B cell (primary cell): Measurements from ENCODE around the gene RUVBL1. TPM values are rescaled to one million over a fixed set of nuclear protein-coding genes. Genes with fewer than 3 reads are reported as not detected.

ENCODE experiments used
- ATAC-seq: fragments of 200-7000 bp; cut with Tn5 transposase; one replicate; pipeline ENCODE4 v1.10.0; 2021; ENCODE audit warnings: low read depth, mild to moderate bottlenecking, moderate number of reproducible peaks, moderate library complexity
- CTCF ChIA-PET: fragments of 350-600 bp; sonication (Branson Sonifier 250); formaldehyde crosslinking; loops from one replicate; lab custom pipeline; 2021; ENCODE audit warnings: antibody characterized with exemption, inconsistent platforms; lab: Charles Lee
- POLR2A ChIA-PET: fragments of 350-600 bp; sonication (Branson Sonifier 250); formaldehyde crosslinking; loops from one replicate; lab custom pipeline; 2021; ENCODE audit warnings: antibody characterized with exemption; lab: Charles Lee
- DNase-seq: peaks from one replicate; pipeline ENCODE4 v3.0.0; 2013
- H2AFZ ChIP-seq: 2 replicates; pipeline ENCODE4 v1.6.1; 2012; ENCODE audit warnings: mild to moderate bottlenecking, low read depth, low read length; ENCODE audit not compliant: insufficient read depth, poor library complexity, severe bottlenecking
- H3K27ac ChIP-seq, 2 donors: 1 replicate in 1 of 2; 2 replicates in 1 of 2; pipeline ENCODE4 v1.5.1; 2012 to 2013; ENCODE audit warnings: low read length in 2 of 2, mild to moderate bottlenecking in 2 of 2, moderate library complexity in 1 of 2
- H3K27me3 ChIP-seq, 4 experiments: fragments of 200-600 bp in 1 of 4; sonication (generic) in 1 of 4; replicated peaks in 1 of 4; 1 replicate in 2 of 4; 2 replicates in 2 of 4; pipeline versions ENCODE4 v1.6.1 to v1.7.0; 2013 to 2016; ENCODE audit warnings: low read length in 3 of 4, mild to moderate bottlenecking in 2 of 4, mixed read lengths in 1 of 4, moderate library complexity in 1 of 4; ENCODE audit not compliant: insufficient read depth in 4 of 4, control insufficient read depth in 3 of 4; ENCODE audit errors: control extremely low read depth in 1 of 4
- H3K36me3 ChIP-seq, 2 experiments: replicated peaks in 1 of 2; 1 replicate in 1 of 2; 2 replicates in 1 of 2; pipeline versions ENCODE4 v1.6.1 to v1.7.1; 2013; ENCODE audit warnings: low read length in 1 of 2; ENCODE audit not compliant: insufficient read depth in 2 of 2, control insufficient read depth in 1 of 2; ENCODE audit errors: control extremely low read depth in 1 of 2, extremely low read depth in 1 of 2
- H3K4me1 ChIP-seq, 2 donors: fragments of 200-600 bp in 1 of 2; sonication (generic) in 1 of 2; 1 replicate in 1 of 2; 2 replicates in 1 of 2; pipeline versions ENCODE4 v1.5.1 to v1.6.1; 2013 to 2017; ENCODE audit warnings: low read length in 2 of 2; ENCODE audit not compliant: control insufficient read depth in 2 of 2, insufficient read depth in 2 of 2
- H3K4me2 ChIP-seq: replicated peaks from 2 replicates; pipeline ENCODE3; 2012; ENCODE audit warnings: mild to moderate bottlenecking, low read depth, low read length; ENCODE audit not compliant: poor library complexity, severe bottlenecking
- H3K4me3 ChIP-seq, 5 experiments: fragments of 200-600 bp in 1 of 5; sonication (generic) in 1 of 5; 1 replicate in 3 of 5; 2 replicates in 2 of 5; pipeline versions ENCODE4 v1.5.1 to v1.7.0; 2011 to 2016; ENCODE audit warnings: low read length in 4 of 5, mild to moderate bottlenecking in 4 of 5, low read depth in 2 of 5, control low read depth in 1 of 5, moderate library complexity in 1 of 5; ENCODE audit not compliant: insufficient read depth in 1 of 5; ENCODE audit errors: control extremely low read depth in 1 of 5, extremely low read depth in 1 of 5
- H3K79me2 ChIP-seq: fragments of 200-600 bp; sonication (generic); one replicate; pipeline ENCODE4 v1.6.0; 2016; ENCODE audit warnings: low read length; ENCODE audit not compliant: control insufficient read depth, insufficient read depth
- H3K9ac ChIP-seq: fragments of 200-600 bp; sonication (generic); 2 replicates; pipeline ENCODE4 v1.6.1; 2017; ENCODE audit warnings: mild to moderate bottlenecking, low read length, moderate library complexity
- H3K9me3 ChIP-seq, 3 donors: one replicate each; pipeline versions ENCODE4 v1.6.1 to v1.7.1; 2013; ENCODE audit warnings: low read length in 2 of 3; ENCODE audit not compliant: control insufficient read depth in 2 of 3, insufficient read depth in 1 of 3; ENCODE audit errors: control extremely low read depth in 1 of 3
- H4K20me1 ChIP-seq: 2 replicates; pipeline ENCODE4 v1.6.0; 2012; ENCODE audit warnings: mild to moderate bottlenecking, low read length; ENCODE audit not compliant: insufficient read depth, control insufficient read depth, poor library complexity, severe bottlenecking
- H3K27ac Mint-ChIP-seq: one replicate; pipeline ENCODE4 v1.8.0; 2021; ENCODE audit warnings: mixed read lengths
- H3K27me3 Mint-ChIP-seq: one replicate; pipeline ENCODE4 v1.8.0; 2021; ENCODE audit warnings: mixed read lengths
- H3K4me1 Mint-ChIP-seq: one replicate; pipeline ENCODE4 v1.8.0; 2021; ENCODE audit warnings: mixed read lengths
- H3K4me3 Mint-ChIP-seq: one replicate; pipeline ENCODE4 v1.8.0; 2021; ENCODE audit warnings: mixed read lengths
- H3K9me3 Mint-ChIP-seq: one replicate; pipeline ENCODE4 v1.8.0; 2022; ENCODE audit warnings: mixed read lengths; ENCODE audit not compliant: insufficient read depth
- CTCF ChIP-seq: fragments of 200-600 bp; IDR thresholded peaks from one replicate; pipeline ENCODE4 v1.8.0; 2022; ENCODE audit warnings: antibody characterized with exemption, mild to moderate bottlenecking
- EZH2 ChIP-seq: IDR thresholded peaks from 2 replicates; pipeline ENCODE4 v1.6.1; 2012; ENCODE audit warnings: borderline replicate concordance, low read depth, mild to moderate bottlenecking, moderate library complexity, low read length; ENCODE audit not compliant: insufficient read depth, poor library complexity, severe bottlenecking
- WGBS: methylation state at CpG from one replicate; pipeline ENCODE4 v1.1.5; 2013; ENCODE audit warnings: missing lambda C conversion rate; ENCODE audit not compliant: insufficient coverage; 5-methylcytosine and 5-hydroxymethylcytosine counted together
- intact Hi-C: fragments of 100-400 bp; cut with micrococcal nuclease; formaldehyde crosslinking; loops from one replicate; pipeline ENCODE4 v1.10.0; 2022
- polyA plus RNA-seq: library from polyadenylated mRNA; depleted of rRNA; stranded (reverse); fragments of >200 nt; gene quantifications from 2 replicates; pipeline ENCODE4 v1.2.3, GENCODE V29; 2012
- small RNA-seq: library from RNA; depleted of rRNA; stranded (forward); fragments of <200 nt; gene quantifications from one replicate; pipeline ENCODE3, GENCODE V24; 2012; ENCODE audit warnings: low replicate concordance, low read depth; ENCODE audit not compliant: insufficient read length
- total RNA-seq, 2 donors: library from RNA; stranded (reverse); fragments of 120-200 nt in 1 of 2; gene quantifications; 1 replicate in 1 of 2; 2 replicates in 1 of 2; pipeline versions ENCODE4 v1.2.3 to v1.2.4, GENCODE V29; 2013 to 2022

The RUVBL1 gene
- total and polyA plus RNA-seq, 2 donors (not counting 1 experiment from before 2014, with no cell fraction given): 20.4 to 20.5 TPM

DNA sequence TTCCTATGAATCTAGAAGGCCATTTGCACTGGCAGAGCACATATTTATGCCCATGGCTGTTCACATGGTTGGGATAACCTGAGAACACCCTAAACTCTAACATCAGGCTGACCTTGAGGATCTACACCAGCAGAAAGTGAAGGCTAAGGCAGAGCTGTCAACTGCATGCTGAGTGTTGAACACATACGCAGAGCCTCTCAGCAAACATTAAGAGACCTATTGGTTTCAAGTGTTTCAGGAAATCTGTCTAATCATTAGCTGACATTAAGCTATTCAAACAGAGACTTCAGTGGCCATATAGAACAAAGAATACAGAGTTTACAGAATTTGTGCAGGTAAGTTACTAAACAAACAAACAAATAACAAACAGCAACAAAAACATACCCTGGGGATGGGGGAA, 87.5 kb downstream of the RUVBL1 start:
- TF ChIP-seq EZH2 (no peak), CTCF (no peak)
- CTCF ChIA-PET: no interaction called here

GRCh38 chr3:128033102-128033501, 90.5 kb downstream of the RUVBL1 start:
- no peak for ATAC-seq
- no peaks in the 10 kb centered on the region for H3K9me3 ChIP-seq
- H3K9ac ChIP-seq: no peak overlapping the region
- H3K27ac ChIP-seq: no peak overlapping the region
- Mint-ChIP-seq H3K27me3 (peaks cover 17% of the 10 kb centered on the region), H3K9me3 (no peaks in the 10 kb centered on the region), H3K27ac (no peak overlapping the region), H3K4me3 (no peak overlapping the region), H3K4me1 (no peaks in the 10 kb centered on the region)
- H2AFZ ChIP-seq: no peak overlapping the region
- DNase-seq: no peak
- POLR2A ChIA-PET: no interaction called here
- no peak overlapping the region for H3K4me2 ChIP-seq
- H3K4me3 ChIP-seq: no peak overlapping the region
- no peaks in the 10 kb centered on the region for H3K79me2 ChIP-seq
- H3K27me3 ChIP-seq: peaks cover 0 to 10% (median 3%) of the 10 kb centered on the region in 4 experiments
- intact Hi-C loops: no loop called here
- TF ChIP-seq EZH2 (no peak), CTCF (no peak)
- H4K20me1 ChIP-seq: no peaks in the 10 kb centered on the region
- no peaks in the 10 kb centered on the region for H3K36me3 ChIP-seq
- CTCF ChIA-PET: no interaction called here
- no peaks in the 10 kb centered on the region for H3K4me1 ChIP-seq

More for the DNA sequence above, 87.5 kb downstream of the RUVBL1 start:
- Histone ChIP-seq H2AFZ (no peak overlapping the region), H3K9ac (no peak overlapping the region), H3K27me3 (peaks cover 0 to 10% (median 3%) of the 10 kb centered on the region in 4 experiments), H3K27ac (no peak overlapping the region), H3K4me2 (no peak overlapping the region), H3K79me2 (no peaks in the 10 kb centered on the region), H3K4me3 (no peak overlapping the region), H3K9me3 (no peaks in the 10 kb centered on the region), H3K4me1 (no peaks in the 10 kb centered on the region), H4K20me1 (no peaks in the 10 kb centered on the region), H3K36me3 (no peaks in the 10 kb centered on the region)
- Mint-ChIP-seq H3K4me1 (no peaks in the 10 kb centered on the region), H3K27me3 (peaks cover 16% of the 10 kb centered on the region), H3K4me3 (no peak overlapping the region), H3K9me3 (no peaks in the 10 kb centered on the region), H3K27ac (no peak overlapping the region)
- intact Hi-C loops: no loop called here
- POLR2A ChIA-PET: no interaction called here
- DNase-seq (no peak), ATAC-seq (no peak)
- no CpG with 5 or more reads among the region's 1 CpG for WGBS

Small RNA genes lying within 50 kb of the gene (small RNA-seq; reads per million reads assigned to genes)
- gene RNU2-37P (0.57 reads per million), gene RNU6-823P (not detected)

Other genes starting within 250 kb of the RUVBL1 start
- 0.22 and 0.24 TPM in 2 replicates for gene KBTBD12, start 208.6 kb downstream of the RUVBL1 start, total RNA-seq
- gene KBTBD12, start 208.6 kb downstream of the RUVBL1 start, polyA plus RNA-seq: not detected in 2 replicates
- 68.9 and 79.4 TPM in 2 replicates for gene SEC61A1, start 71.4 kb downstream of the RUVBL1 start, total RNA-seq
- gene SEC61A1, start 71.4 kb downstream of the RUVBL1 start, polyA plus RNA-seq: 48.4 and 59.7 TPM in 2 replicates
- gene EEFSEC, start 29.7 kb upstream of the RUVBL1 start, total RNA-seq: 17.2 and 17.9 TPM in 2 replicates
- 12.6 and 18.4 TPM in 2 replicates for gene EEFSEC, start 29.7 kb upstream of the RUVBL1 start, polyA plus RNA-seq